Naive thymus-derived CD8-positive, alpha-beta T cell (primary cell): Measurements from ENCODE around the gene ZC3H8. TPM values are rescaled to one million over a fixed set of nuclear protein-coding genes. Genes with fewer than 3 reads are reported as not detected.

ENCODE experiments used
- ATAC-seq, 2 donors: fragments of 150-1000 bp; cut with Tn5 transposase in 1 of 2; sonication (Bioruptor Pico), chemical (Tn5 transposase) in 1 of 2; 1 replicate in 1 of 2; 2 replicates in 1 of 2; pipeline ENCODE4 v1.10.0; 2021; ENCODE audit warnings: mild to moderate bottlenecking in 2 of 2, moderate library complexity in 2 of 2
- POLR2A ChIA-PET: fragments of 350-600 bp; sonication (Branson Sonifier 250); formaldehyde crosslinking; loops from one replicate; lab custom pipeline; 2021; ENCODE audit warnings: antibody characterized with exemption; lab: Charles Lee
- DNase-seq, 10 donors: peaks; one replicate each; pipeline versions ENCODE4 v3.0.0 to v3.0.0-alpha.2; 2020 to 2022
- H3K27ac Mint-ChIP-seq, 10 donors: one replicate each; pipeline ENCODE4 v1.8.0; 2020 to 2022; ENCODE audit warnings: mild to moderate bottlenecking in 10 of 10, mixed read lengths in 10 of 10, moderate library complexity in 4 of 10, inconsistent platforms in 1 of 10
- H3K27me3 Mint-ChIP-seq, 5 donors: one replicate each; pipeline ENCODE4 v1.8.0; 2021 to 2022; ENCODE audit warnings: mixed read lengths in 5 of 5
- H3K36me3 Mint-ChIP-seq, 3 donors: one replicate each; pipeline ENCODE4 v1.8.0; 2020 to 2022; ENCODE audit warnings: mixed read lengths in 3 of 3, mild to moderate bottlenecking in 2 of 3, inconsistent platforms in 1 of 3
- H3K4me1 Mint-ChIP-seq, 4 donors: one replicate each; pipeline ENCODE4 v1.8.0; 2021 to 2022; ENCODE audit warnings: mixed read lengths in 4 of 4
- H3K4me3 Mint-ChIP-seq, 10 donors: one replicate each; pipeline ENCODE4 v1.8.0; 2020 to 2022; ENCODE audit warnings: mild to moderate bottlenecking in 10 of 10, mixed read lengths in 10 of 10, moderate library complexity in 6 of 10, inconsistent platforms in 1 of 10
- H3K9me3 Mint-ChIP-seq, 9 donors: one replicate each; pipeline ENCODE4 v1.8.0; 2020 to 2022; ENCODE audit warnings: mixed read lengths in 9 of 9, mild to moderate bottlenecking in 3 of 9, inconsistent platforms in 1 of 9, moderate library complexity in 1 of 9
- polyA plus RNA-seq, 3 donors: library from polyadenylated mRNA; unstranded; fragments of 300-500 nt; fragmentation: Illumina TruSeq; gene quantifications; one replicate each; pipeline ENCODE4 v1.2.3, GENCODE V29; 2021
- total RNA-seq, 8 experiments: library from RNA in 2 of 8; stranded (reverse) in 2 of 8; gene quantifications; one replicate each; pipeline ENCODE4 v1.2.3 and lab custom pipeline; 2021 to 2026

Gene ZC3H8
- total and polyA plus RNA-seq, 5 experiments from 2014 or later: 10.6 to 29.4 (median 17.3) TPM

- Mint-ChIP-seq H3K4me3 (no peak overlapping the region), H3K4me1 (peaks cover 0 to 4% (median 2%) of the 10 kb centered on the region in 4 donors), H3K36me3 (peaks cover 0 to 4% (median 0%) of the 10 kb centered on the region in 3 donors), H3K9me3 (no peaks in the 10 kb centered on the region), H3K27ac (no peak overlapping the region), H3K27me3 (peaks cover 0 to 4% (median 2%) of the 10 kb centered on the region in 5 donors)
- no peak for DNase-seq
- ATAC-seq: no peak
- POLR2A ChIA-PET: no interaction called here
These were observed 80.5 kb downstream of the ZC3H8 start for GRCh38 chr2:112174383-112174782.

GRCh38 chr2:112173646-112174319 is 81.1 kb downstream of the ZC3H8 start:
- H3K4me3 Mint-ChIP-seq: no peak overlapping the region
- DNase-seq (no peak), ATAC-seq (no peak)
- no peak overlapping the region for H3K27ac Mint-ChIP-seq
- peaks cover 0 to 2% (median 0%) of the 10 kb centered on the region in 5 donors for H3K27me3 Mint-ChIP-seq
- H3K4me1 Mint-ChIP-seq: peaks cover 0 to 7% (median 2%) of the 10 kb centered on the region in 4 donors
- POLR2A ChIA-PET: no interaction called here
- H3K9me3 Mint-ChIP-seq: no peaks in the 10 kb centered on the region
- no peaks in the 10 kb centered on the region for H3K36me3 Mint-ChIP-seq

GRCh38 chr2:112170495-112170894 is 84.3 kb downstream of the ZC3H8 start:
- POLR2A ChIA-PET: interaction anchor here (0.7 kb wide), 2 partner anchors 14 to 17 kb away, joined by 3 to 4 read pairs; no protein-coding TSS in a partner anchor
- H3K27ac Mint-ChIP-seq: peak overlapping the region in 1 of 10 donors; percentile 48
- ATAC-seq: no peak

GRCh38 chr2:112168422-112169124 is 86.3 kb downstream of the ZC3H8 start:
- H3K27ac Mint-ChIP-seq: no peak overlapping the region
- H3K27me3 Mint-ChIP-seq: no peaks in the 10 kb centered on the region
- no peak for DNase-seq
- H3K4me3 Mint-ChIP-seq: no peak overlapping the region
- H3K36me3 Mint-ChIP-seq: no peaks in the 10 kb centered on the region
- peaks cover 6 to 14% (median 8%) of the 10 kb centered on the region in 4 donors for H3K4me1 Mint-ChIP-seq
- POLR2A ChIA-PET: no interaction called here
- no peak for ATAC-seq
- H3K9me3 Mint-ChIP-seq: no peaks in the 10 kb centered on the region

More at GRCh38 chr2:112170495-112170894, 84.3 kb downstream of the ZC3H8 start:
- DNase-seq: no peak
- Mint-ChIP-seq H3K4me3 (no peak overlapping the region), H3K9me3 (no peaks in the 10 kb centered on the region), H3K27me3 (no peaks in the 10 kb centered on the region), H3K36me3 (no peaks in the 10 kb centered on the region), H3K4me1 (peaks cover 2 to 15% (median 7%) of the 10 kb centered on the region in 4 donors)

GRCh38 chr2:112166806-112167499 is 87.9 kb downstream of the ZC3H8 start:
- peak overlapping the region in 4 of 10 donors; percentile 5 to 60 (median 42) for H3K27ac Mint-ChIP-seq
- peaks cover 5 to 11% (median 9%) of the 10 kb centered on the region in 4 donors for H3K4me1 Mint-ChIP-seq
- ATAC-seq: peak in 1 of 2 donors; percentile 78
- POLR2A ChIA-PET: interaction anchor here (0.5 kb wide), 1 partner anchor 37 kb away, joined by 5 read pairs; no protein-coding TSS in a partner anchor
- no peaks in the 10 kb centered on the region for H3K27me3 Mint-ChIP-seq
- DNase-seq: no peak
- H3K4me3 Mint-ChIP-seq: no peak overlapping the region
- H3K9me3 Mint-ChIP-seq: no peaks in the 10 kb centered on the region
- no peaks in the 10 kb centered on the region for H3K36me3 Mint-ChIP-seq

GRCh38 chr2:112165296-112165695 is 89.5 kb downstream of the ZC3H8 start:
- POLR2A ChIA-PET: no interaction called here
- no peak overlapping the region for H3K4me3 Mint-ChIP-seq
- no peaks in the 10 kb centered on the region for H3K27me3 Mint-ChIP-seq
- H3K27ac Mint-ChIP-seq: no peak overlapping the region
- peaks cover 5 to 10% (median 8%) of the 10 kb centered on the region in 4 donors for H3K4me1 Mint-ChIP-seq
- H3K9me3 Mint-ChIP-seq: no peaks in the 10 kb centered on the region
- ATAC-seq: no peak
- H3K36me3 Mint-ChIP-seq: no peaks in the 10 kb centered on the region
- DNase-seq: no peak

GRCh38 chr2:112164876-112165275 is 90.0 kb downstream of the ZC3H8 start:
- Mint-ChIP-seq H3K27ac (no peak overlapping the region), H3K9me3 (no peaks in the 10 kb centered on the region), H3K4me1 (peaks cover 5 to 10% (median 8%) of the 10 kb centered on the region in 4 donors), H3K27me3 (no peaks in the 10 kb centered on the region), H3K4me3 (no peak overlapping the region), H3K36me3 (no peaks in the 10 kb centered on the region)
- no peak for ATAC-seq
- no peak for DNase-seq
- POLR2A ChIA-PET: no interaction called here

- Mint-ChIP-seq H3K27me3 (no peaks in the 10 kb centered on the region), H3K36me3 (no peaks in the 10 kb centered on the region), H3K9me3 (no peaks in the 10 kb centered on the region), H3K4me1 (peaks cover 5 to 9% (median 6%) of the 10 kb centered on the region in 4 donors), H3K27ac (peak overlapping the region in 1 of 10 donors; percentile 72), H3K4me3 (no peak overlapping the region)
- DNase-seq (no peak), ATAC-seq (no peak)
- POLR2A ChIA-PET: interaction anchor here (0.6 kb wide), 1 partner anchor 94 kb away, joined by 3 read pairs; no protein-coding TSS in a partner anchor
These were observed 91.3 kb downstream of the ZC3H8 start for GRCh38 chr2:112163541-112163981.

GRCh38 chr2:112162956-112163355 is 91.9 kb downstream of the ZC3H8 start:
- DNase-seq (no peak), ATAC-seq (no peak)
- Mint-ChIP-seq H3K4me3 (peak overlapping the region in 1 of 10 donors; percentile 28), H3K27ac (no peak overlapping the region), H3K36me3 (no peaks in the 10 kb centered on the region), H3K4me1 (peaks cover 0 to 9% (median 7%) of the 10 kb centered on the region in 4 donors), H3K9me3 (no peaks in the 10 kb centered on the region), H3K27me3 (no peaks in the 10 kb centered on the region)
- POLR2A ChIA-PET: interaction anchor here (0.6 kb wide), 1 partner anchor 94 kb away, joined by 3 read pairs; no protein-coding TSS in a partner anchor

GRCh38 chr2:112162341-112162740 is 92.5 kb downstream of the ZC3H8 start:
- no peak for ATAC-seq
- Mint-ChIP-seq H3K27ac (no peak overlapping the region), H3K4me1 (peaks cover 2 to 9% (median 8%) of the 10 kb centered on the region in 4 donors), H3K4me3 (no peak overlapping the region), H3K27me3 (no peaks in the 10 kb centered on the region), H3K9me3 (no peaks in the 10 kb centered on the region), H3K36me3 (no peaks in the 10 kb centered on the region)
- POLR2A ChIA-PET: no interaction called here
- no peak for DNase-seq
